HG03139 (cell line): ENCODE results near the gene CDH16.
"Not testable (repeated sequence)": the region's sequence is repeated elsewhere in the genome, so short reads cannot be mapped to it uniquely, and the experiment has no call there.

Experiments used
- ATAC-seq: cut with Tn5 transposase; IDR thresholded peaks from one replicate; pipeline ENCODE4 v1.9.1; 2021; ENCODE audit not compliant: unreplicated experiment

The CDH16 gene

DNA sequence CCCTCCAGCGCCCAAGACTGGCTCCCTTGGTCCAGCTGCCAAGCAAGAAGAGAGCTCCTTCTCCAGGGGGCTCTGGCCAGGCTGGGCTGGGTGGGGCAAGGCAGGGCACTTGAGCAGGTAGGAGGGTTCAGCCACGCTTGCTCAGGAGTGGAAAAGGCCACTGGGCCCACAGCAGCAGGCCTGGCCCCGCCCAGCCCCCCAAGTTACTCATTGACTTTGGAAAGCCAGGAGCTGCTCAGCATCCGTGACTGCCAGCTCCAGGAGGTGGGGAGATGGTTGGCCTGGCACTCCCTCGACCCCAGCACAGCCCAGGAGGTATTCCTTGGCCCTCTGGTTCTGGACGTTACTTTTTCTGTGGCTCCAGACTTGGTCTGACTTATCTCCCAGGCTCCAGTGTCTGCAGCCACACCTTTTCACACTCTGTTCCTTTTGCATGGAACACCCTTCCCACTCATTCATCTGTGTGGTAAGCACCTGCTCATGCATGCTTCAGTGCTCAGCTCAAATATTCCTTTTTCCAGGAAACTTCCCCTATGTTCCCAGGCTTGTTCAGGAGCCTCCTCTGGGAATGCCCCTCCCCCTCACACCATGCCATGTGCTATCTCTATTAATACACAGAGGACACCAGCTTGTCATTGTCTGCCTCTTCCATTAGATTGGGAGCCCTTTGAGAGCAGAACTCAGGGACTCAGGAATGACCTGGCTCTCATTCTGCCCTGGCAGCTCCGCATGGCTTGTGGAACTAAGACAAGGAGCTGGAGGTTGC, at the start of gene CDH16:
CDH16 (minus strand) TSS at position 83 of the 766 bp plus-strand sequence. CDS start 820 bp downstream, outside the sequence.
- ATAC-seq = no peak

GRCh38 chr16:66964049-66964448, 45.4 kb upstream of the CDH16 start:
- no peak for ATAC-seq

GRCh38 chr16:66961914-66962313, 43.2 kb upstream of the CDH16 start:
- no peak for ATAC-seq

GRCh38 chr16:66961065-66961744, 42.5 kb upstream of the CDH16 start, which contains the start of gene CES3:
CES3 (plus strand) TSS chr16:66961266; CDS start chr16:66961308, 42 bp downstream.
- peak; percentile 75 for ATAC-seq

DNA sequence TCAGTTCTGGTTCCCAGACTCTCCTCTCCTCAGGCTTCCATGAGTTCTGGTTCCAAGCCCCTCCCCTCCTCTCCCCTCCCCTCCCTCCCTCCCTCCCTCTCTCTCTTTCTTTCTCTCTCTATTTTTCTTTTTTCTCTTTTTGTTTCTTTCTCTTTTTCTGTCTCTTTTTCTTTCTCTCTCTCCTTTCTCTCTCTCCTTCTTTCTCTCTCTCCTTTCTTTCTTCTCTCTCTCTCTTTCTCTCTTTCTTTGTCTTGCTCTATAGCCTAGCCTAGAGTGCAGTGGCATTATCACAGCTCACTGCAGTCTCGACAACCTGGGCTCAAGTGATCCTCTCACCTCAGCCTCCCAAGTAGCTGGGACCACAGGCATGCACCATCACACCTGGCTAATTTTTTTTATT, 41.6 kb upstream of the CDH16 start:
- no peak for ATAC-seq

DNA sequence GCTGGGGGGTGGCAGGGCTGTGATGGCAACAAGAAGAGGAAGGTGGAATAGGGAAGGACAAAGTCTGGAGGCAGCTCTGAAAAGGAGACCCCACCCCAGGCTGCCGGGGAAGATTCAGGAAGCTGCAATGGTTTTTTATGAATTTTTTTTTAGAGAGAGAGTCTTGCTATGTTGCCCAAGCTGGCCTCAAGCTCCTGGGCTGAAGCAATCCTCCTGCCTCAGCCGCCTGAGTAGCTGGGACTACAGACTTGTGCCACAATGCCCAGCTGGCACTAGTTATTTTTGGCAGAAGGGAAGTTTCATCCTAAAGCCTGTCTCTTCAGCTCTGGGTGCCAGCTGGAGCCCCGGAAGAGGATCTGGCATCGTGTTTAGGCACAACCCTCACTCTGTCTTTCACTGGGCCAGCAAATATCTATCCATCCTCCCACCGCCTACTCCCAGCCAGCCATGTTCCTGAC, 41.0 kb upstream of the CDH16 start:
- ATAC-seq = no peak

DNA sequence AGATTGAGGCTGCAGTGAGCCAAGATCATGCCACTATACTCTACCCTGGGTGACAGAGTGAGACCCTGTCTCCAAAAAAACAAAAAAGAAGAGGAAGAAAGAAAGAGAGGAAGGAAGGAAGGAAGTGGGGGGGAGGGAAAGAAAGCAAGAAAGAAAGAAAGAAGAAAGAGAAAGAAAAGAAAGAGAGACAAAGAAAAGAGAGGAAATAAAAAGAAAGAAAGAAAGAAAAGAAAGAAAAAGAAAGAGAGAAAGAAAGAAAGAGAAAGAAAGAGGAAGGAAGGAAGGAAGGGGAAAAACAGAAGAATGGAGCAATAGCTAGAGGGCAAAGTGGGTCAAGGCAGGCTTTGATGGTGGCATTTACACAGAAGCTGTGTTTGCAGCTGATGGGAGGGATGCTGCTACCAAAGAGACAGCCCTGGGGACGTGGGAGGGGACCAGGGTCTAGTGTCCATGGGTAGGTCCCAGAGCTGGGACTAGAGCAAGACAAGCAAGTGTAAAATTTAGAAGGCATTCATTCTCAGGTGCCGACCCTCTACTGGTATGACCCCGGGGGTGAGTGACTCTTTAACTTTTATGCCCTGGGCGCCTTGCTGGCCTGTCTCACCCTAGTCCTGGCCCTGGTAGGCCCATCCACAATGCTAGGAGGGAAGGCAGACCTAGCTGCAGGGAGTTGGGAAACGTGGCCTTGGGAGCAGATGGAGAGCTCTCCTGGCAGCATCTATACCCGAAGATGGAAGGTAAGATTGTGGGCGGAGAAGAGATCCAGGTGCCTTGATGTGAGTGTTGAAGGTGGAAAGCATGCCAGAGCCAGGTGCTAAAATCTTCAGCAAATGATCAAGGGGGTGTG, 40.4 kb upstream of the CDH16 start:
- ATAC-seq = no peak

DNA sequence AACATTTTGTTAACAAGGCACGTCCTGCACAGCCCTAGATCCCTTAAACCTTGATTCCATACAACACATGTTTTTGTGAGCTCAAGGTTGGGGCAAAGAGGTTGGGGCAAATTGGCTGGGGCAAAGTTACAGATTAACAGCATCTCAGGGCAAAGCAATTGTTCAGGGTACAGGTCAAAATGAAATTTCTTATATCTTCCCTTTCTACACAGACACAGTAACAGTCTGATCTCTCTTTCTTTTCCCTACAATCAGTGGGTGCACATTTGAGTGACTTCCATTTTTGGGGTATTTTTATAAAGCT, 37.4 kb upstream of the CDH16 start:
- not testable (repeated sequence) for ATAC-seq

DNA sequence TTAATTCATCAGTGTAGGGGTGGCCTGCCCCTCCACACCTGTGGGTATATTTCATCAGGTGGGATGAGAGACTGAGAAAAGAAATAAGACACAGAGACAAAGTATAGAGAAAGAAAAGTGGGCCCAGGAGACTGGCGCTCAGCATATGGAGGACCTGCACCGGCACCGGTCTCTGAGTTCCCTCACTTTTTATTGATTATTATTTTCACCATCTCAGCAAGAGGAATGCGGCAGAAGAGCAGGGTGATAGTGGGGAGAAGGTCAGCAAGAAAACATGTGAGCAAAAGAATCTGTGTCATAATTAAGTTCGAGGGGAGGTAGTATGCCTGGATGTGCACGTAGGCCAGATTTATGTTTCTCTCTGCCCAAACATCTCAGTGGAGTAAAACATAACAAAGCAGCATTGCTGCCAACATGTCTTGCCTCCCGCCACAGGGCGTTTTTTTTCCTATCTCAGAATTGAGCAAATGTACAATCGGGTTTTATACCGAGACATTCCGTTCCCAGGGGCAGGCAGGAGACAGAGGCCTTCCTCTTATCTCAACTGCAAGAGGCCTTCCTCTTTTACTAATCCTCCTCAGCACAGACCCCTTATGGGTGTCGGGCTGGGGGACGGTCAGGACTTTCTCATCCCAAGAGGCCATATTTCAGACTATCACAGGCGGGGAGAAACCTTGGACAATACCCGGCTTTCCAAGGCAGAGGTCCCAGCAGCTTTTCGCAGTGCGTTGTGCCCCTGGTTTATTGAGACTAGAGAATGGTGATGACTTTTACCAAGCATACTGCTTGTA, 36.9 kb upstream of the CDH16 start:
- ATAC-seq = not testable (repeated sequence)

GRCh38 chr16:66954097-66954659, 35.5 kb upstream of the CDH16 start:
- ATAC-seq = no peak

DNA sequence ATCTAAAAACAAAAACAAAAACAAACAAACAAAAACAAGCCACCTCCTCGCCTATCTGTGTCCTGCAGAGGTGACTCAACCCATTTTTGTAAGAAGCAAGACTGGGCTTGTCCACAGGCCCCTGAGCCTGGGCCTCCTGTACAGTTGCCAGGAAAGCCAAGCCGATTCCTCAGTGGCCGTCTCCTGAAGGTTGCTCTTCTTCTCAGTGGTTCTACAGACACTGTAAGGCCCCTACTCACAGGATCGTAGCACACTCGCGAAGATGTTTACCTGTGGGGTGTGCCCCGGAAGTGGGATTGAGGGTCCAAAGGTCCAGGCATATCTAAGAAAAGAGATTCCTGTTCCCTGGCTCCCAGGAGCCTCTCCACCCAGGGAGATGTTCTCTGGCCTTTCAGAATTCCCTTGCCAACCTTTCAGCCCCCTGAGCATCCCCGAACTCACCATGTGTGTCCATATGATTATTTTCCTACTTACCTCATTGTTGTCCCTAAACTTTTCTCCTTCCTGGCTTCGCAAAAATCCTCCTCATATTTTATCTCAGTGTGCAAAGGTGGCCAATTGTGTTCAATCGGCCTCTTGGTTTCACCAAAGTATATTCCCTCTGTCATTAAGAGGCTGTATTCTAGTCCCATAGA, 34.9 kb upstream of the CDH16 start:
- no peak for ATAC-seq

DNA sequence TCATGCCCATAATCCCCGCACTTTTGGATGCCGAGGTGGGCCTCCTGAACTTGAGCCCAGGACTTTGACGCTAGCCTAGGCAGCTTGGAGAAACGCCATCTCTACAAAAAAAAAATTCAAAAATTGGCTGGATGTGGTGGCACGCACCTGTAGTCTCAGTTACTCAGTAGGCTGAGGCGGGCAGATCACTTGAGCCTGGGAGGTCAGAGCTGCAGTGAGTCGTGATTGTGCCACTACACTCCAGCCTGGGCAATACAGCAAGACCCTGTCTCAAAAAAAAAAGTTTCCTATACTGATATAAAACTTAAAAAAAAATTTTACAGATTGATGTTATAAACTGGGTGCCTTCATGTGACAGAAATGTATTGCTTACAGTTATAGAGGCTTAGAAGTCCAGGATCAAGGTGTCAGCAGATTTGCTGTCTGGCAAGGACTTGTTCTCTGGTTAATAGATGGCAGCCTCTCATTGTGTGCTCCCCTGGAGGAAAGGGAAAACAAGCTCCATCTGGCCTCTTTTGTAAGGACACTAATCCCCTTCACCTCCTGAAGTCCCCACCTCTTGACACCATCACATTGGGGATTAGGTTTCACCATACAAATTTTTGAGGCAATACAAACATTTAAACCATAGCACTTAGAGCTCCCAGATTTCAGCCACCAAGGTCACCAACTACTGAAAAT, 33.9 kb upstream of the CDH16 start:
- ATAC-seq = no peak

DNA sequence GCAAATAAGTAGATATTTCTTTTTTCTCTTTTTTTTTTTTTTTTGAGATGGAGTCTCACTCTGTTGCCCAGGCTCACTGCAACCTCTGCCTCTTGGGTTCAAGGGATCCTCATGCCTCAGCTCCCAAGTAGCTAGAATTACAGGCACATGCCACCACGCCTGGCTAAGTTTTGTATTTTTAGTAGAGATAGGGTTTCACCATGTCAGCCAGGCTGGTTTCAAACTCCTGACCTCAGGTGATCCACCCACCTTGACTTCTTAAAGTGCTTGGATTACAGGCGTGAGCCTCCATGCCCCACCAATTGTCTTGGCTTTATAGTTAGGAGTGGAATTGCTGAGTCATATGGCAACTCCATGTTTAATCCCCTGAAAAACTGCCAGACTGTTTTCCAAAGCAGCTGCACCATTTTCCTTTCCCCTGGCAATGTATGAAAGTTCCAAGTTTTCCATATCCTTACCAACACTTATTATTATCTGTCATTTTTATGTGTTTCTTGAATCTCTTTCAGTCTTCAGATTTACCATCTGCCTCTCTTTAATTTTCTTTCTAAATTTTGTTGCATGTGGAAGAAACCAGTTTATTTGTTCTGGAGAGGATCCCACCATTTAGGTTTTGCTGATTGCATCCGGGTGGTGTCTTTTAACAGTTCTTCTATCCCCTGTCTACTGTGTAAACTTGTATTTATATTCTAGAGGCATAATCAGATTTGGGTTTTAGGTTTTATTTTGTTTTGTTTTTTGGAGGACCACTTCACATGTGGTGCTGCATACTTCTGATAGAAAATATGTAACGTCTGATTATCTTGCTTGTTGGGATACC, 32.5 kb upstream of the CDH16 start:
- no peak for ATAC-seq

DNA sequence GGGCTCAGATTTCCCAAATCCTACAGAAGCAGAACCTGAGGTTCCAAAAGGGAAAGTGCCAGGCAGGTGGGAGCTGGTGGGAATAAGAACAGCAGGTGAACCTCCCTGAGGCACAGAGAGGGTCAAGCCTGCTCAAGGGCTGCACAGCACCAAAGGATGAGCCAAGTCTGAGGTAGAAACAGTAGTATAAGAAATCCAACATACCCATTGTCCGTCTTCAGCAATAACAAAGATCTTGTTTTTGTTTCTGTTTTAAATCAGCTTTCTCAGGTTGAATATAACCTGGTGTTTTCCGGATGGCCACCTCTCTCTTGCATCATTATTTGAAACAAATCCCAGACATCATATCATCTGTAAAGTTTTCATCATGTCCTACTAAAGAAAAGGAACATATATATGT, 31.8 kb upstream of the CDH16 start:
- ATAC-seq = no peak

DNA sequence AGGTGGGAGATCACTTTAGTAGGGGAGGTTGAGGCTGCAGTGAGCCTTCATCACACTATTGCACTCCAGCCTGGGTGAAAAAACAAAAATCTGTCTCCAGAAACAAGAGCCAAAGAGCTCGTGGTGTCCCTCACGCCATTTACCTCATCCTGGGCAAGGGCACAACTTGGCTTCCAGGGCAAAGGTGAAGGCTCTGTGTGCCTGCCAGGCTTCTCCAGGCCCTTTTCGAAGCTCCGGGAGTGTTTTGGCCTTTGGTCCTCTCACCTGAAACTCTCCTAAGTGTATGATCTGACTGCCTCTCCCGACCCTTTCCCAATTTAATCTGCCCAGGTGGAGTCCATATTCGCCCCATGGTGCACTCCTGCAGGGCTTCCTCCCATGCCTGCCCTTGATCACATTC, 30.8 kb upstream of the CDH16 start:
- ATAC-seq = no peak

DNA sequence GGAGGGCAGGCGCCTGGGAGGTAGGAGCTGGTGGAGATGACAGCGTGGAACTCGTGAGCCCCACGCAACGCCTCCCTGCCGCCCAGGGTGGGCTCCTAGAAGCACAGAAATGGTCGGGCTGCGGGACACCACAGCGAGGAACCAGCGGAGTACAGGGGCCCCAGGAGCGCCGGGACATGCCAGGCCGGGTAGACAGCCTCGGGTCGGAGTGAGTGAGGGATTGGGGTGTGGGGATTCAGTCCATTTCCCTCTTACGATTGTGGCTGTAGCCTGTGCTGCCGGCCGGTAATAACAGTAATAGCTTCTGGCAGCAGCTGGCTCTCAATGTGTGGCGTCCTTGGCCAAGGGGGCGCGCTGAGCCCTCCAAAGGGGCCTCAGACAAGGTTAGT, 30.1 kb upstream of the CDH16 start:
- ATAC-seq = no peak

DNA sequence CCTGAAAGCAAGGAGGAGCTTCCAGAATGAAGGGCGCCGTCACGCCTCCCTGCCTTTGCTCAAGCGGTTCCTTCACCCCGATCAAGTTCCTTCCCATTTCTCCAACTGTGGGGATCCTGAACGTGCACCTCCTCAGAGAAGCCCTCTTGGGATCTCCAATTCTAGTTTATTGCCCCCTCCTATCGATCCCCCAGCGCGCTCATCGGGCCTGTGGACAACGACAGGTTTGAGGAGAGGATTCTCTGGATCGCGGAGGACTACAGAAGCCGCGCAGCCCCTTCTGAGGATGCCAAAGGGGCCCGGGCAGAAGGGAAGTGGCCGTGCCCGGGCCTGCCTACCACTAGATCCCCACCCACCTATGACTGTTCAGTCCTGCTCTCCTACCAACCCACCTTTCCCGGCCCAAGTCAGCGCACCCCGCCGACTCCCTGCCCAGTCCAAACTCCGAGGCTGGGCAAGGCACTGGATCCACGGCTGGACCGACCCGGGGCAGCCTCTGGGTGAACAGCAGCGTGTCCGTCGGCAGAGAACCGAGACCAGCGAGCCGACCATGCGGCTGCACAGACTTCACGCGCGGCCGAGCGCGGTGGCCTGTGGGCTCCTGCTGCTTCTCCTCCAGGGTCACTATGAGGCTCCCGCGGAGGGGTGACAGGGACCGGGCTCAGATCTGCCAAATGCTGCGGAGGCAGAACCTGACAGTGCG, 29.6 kb upstream of the CDH16 start:
- ATAC-seq = no peak
